HepG2 (cell line): ENCODE data around the gene PTGDS.

Source experiments
- CEBPB ChIP-seq: IDR thresholded peaks from 2 replicates; pipeline ENCODE4 v1.6.1; 2011; ENCODE audit warnings: low read depth, low read length, improper control_type of control experiment, borderline replicate concordance
- EZH2 ChIP-seq: conservative IDR thresholded peaks from 2 replicates; pipeline ENCODE4 v1.6.1; 2012; ENCODE audit warnings: mild to moderate bottlenecking, low read depth, low read length, moderate library complexity
- HNRNPH1 ChIP-seq: fragments of 200-400 bp; formaldehyde crosslinking; optimal IDR thresholded peaks from 2 replicates; pipeline ENCODE3; 2017; ENCODE audit warnings: mild to moderate bottlenecking, low read depth, low read length
- NR2F2 ChIP-seq: IDR thresholded peaks from 2 replicates; pipeline ENCODE4 v1.6.1; 2012; ENCODE audit warnings: low read depth, inconsistent platforms, borderline replicate concordance
- NR3C1 ChIP-seq: sonication (generic); formaldehyde crosslinking; IDR thresholded peaks from 2 replicates; pipeline ENCODE4 v1.4.0; 2020; ENCODE audit warnings: missing genetic modification reagents
- POLR2A ChIP-seq, 2 experiments: IDR thresholded peaks; 2 replicates each; pipeline ENCODE4 v1.6.1; 2011; ENCODE audit warnings: low read depth in 2 of 2, low read length in 2 of 2, mild to moderate bottlenecking in 1 of 2, moderate library complexity in 1 of 2; ENCODE audit not compliant: insufficient read depth in 1 of 2
- SOX13 ChIP-seq, 3 experiments: fragments of 450-650 bp in 1 of 3; sonication (generic) in 1 of 3; formaldehyde crosslinking in 1 of 3; IDR thresholded peaks in 2 of 3; conservative IDR thresholded peaks in 1 of 3; 2 replicates each; pipeline versions ENCODE4 v1.5.0 to v1.6.1; 2016 to 2020; ENCODE audit warnings: antibody characterized with exemption in 1 of 3, mild to moderate bottlenecking in 1 of 3, missing compliant biosample characterization in 1 of 3, missing genetic modification reagents in 1 of 3, moderate library complexity in 1 of 3
- ZNF3 ChIP-seq: IDR thresholded peaks from 2 replicates; pipeline ENCODE4 v1.7.0; 2017; ENCODE audit warnings: inconsistent platforms
- TF ChIP-seq, protein P1 (sequence below): sonication (generic); formaldehyde crosslinking; IDR thresholded peaks from 2 replicates; pipeline ENCODE4 v1.5.0; 2020; ENCODE audit warnings: mild to moderate bottlenecking, missing genetic modification reagents, moderate library complexity
- TF ChIP-seq, protein P2 (sequence below): IDR thresholded peaks from 2 replicates; pipeline ENCODE4 v1.6.1; 2016
- TF ChIP-seq, protein P3 (sequence below): sonication (generic); formaldehyde crosslinking; IDR thresholded peaks from 2 replicates; pipeline ENCODE4 v1.4.0; 2020; ENCODE audit warnings: mild to moderate bottlenecking, missing genetic modification reagents
- TF ChIP-seq, protein P4 (sequence below): sonication (generic); formaldehyde crosslinking; IDR thresholded peaks from 2 replicates; pipeline ENCODE4 v1.9.0; 2021; ENCODE audit warnings: missing genetic modification reagents, borderline replicate concordance
- TF ChIP-seq, protein P5 (sequence below): sonication (generic); formaldehyde crosslinking; IDR thresholded peaks from 2 replicates; pipeline ENCODE4 v1.5.1; 2020; ENCODE audit warnings: mild to moderate bottlenecking, missing genetic modification reagents, borderline replicate concordance

DNA sequence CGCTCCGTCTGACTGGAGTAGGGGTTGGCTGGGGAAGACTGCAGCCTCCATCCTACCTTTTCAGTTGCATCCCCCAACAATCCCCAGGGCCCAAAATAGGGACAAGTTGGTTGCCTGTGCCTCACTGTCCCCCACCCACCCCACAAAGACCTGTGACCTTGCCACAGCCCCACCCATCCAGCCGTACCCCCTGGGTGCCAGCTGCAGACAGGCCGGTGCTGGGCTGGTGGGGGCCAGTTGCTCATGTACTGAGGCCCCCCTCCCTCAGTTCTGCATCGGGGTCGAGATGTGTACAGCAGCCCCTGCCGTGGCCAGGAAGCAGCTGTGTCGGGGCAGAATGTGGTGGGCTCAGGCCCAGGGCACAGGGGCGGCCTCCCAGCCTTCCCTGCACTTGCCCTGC is 5.9 kb downstream of the PTGDS start:
- TF ChIP-seq CEBPB (no peak), ZNF3 (no peak), EZH2 (no peak), NR2F2 (no peak), HNRNPH1 (no peak), POLR2A (IDR thresholded peaks at IDR 0.05; ENCODE audit: insufficient read depth in 1 of 2, low read depth in 2 of 2, low read length in 2 of 2) (no peak), SOX13 (IDR thresholded peaks at IDR 0.05) (no peak), SOX13 (CRISPR knock-in tag; conservative IDR thresholded peaks at IDR 0.05 in 1 of 2, IDR thresholded peaks at IDR 0.05 in 1 of 2) (no peak), NR3C1 (CRISPR knock-in tag) (no peak)
- TF ChIP-seq, protein P1, sequence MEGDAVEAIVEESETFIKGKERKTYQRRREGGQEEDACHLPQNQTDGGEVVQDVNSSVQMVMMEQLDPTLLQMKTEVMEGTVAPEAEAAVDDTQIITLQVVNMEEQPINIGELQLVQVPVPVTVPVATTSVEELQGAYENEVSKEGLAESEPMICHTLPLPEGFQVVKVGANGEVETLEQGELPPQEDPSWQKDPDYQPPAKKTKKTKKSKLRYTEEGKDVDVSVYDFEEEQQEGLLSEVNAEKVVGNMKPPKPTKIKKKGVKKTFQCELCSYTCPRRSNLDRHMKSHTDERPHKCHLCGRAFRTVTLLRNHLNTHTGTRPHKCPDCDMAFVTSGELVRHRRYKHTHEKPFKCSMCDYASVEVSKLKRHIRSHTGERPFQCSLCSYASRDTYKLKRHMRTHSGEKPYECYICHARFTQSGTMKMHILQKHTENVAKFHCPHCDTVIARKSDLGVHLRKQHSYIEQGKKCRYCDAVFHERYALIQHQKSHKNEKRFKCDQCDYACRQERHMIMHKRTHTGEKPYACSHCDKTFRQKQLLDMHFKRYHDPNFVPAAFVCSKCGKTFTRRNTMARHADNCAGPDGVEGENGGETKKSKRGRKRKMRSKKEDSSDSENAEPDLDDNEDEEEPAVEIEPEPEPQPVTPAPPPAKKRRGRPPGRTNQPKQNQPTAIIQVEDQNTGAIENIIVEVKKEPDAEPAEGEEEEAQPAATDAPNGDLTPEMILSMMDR (CRISPR knock-in tag) = no peak
- TF ChIP-seq, protein P2, sequence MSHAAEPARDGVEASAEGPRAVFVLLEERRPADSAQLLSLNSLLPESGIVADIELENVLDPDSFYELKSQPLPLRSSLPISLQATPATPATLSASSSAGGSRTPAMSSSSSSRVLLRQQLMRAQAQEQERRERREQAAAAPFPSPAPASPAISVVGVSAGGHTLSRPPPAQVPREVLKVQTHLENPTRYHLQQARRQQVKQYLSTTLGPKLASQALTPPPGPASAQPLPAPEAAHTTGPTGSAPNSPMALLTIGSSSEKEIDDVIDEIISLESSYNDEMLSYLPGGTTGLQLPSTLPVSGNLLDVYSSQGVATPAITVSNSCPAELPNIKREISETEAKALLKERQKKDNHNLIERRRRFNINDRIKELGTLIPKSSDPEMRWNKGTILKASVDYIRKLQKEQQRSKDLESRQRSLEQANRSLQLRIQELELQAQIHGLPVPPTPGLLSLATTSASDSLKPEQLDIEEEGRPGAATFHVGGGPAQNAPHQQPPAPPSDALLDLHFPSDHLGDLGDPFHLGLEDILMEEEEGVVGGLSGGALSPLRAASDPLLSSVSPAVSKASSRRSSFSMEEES (CRISPR knock-in tag) = no peak
- TF ChIP-seq, protein P3, sequence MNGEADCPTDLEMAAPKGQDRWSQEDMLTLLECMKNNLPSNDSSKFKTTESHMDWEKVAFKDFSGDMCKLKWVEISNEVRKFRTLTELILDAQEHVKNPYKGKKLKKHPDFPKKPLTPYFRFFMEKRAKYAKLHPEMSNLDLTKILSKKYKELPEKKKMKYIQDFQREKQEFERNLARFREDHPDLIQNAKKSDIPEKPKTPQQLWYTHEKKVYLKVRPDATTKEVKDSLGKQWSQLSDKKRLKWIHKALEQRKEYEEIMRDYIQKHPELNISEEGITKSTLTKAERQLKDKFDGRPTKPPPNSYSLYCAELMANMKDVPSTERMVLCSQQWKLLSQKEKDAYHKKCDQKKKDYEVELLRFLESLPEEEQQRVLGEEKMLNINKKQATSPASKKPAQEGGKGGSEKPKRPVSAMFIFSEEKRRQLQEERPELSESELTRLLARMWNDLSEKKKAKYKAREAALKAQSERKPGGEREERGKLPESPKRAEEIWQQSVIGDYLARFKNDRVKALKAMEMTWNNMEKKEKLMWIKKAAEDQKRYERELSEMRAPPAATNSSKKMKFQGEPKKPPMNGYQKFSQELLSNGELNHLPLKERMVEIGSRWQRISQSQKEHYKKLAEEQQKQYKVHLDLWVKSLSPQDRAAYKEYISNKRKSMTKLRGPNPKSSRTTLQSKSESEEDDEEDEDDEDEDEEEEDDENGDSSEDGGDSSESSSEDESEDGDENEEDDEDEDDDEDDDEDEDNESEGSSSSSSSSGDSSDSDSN (CRISPR knock-in tag) = no peak
- TF ChIP-seq, protein P4, sequence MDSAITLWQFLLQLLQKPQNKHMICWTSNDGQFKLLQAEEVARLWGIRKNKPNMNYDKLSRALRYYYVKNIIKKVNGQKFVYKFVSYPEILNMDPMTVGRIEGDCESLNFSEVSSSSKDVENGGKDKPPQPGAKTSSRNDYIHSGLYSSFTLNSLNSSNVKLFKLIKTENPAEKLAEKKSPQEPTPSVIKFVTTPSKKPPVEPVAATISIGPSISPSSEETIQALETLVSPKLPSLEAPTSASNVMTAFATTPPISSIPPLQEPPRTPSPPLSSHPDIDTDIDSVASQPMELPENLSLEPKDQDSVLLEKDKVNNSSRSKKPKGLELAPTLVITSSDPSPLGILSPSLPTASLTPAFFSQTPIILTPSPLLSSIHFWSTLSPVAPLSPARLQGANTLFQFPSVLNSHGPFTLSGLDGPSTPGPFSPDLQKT (CRISPR knock-in tag) = no peak
- TF ChIP-seq, protein P5, sequence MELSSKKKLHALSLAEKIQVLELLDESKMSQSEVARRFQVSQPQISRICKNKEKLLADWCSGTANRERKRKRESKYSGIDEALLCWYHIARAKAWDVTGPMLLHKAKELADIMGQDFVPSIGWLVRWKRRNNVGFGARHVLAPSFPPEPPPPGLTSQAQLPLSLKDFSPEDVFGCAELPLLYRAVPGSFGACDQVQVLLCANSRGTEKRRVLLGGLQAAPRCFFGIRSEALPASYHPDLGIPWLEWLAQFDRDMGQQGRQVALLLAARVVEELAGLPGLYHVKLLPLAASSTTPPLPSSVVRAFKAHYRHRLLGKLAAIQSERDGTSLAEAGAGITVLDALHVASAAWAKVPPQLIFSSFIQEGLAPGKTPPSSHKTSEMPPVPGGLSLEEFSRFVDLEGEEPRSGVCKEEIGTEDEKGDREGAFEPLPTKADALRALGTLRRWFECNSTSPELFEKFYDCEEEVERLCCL (CRISPR knock-in tag) = no peak
